ENCODE measurements around the gene ZNF136.

ZNF136 gene

DNA sequence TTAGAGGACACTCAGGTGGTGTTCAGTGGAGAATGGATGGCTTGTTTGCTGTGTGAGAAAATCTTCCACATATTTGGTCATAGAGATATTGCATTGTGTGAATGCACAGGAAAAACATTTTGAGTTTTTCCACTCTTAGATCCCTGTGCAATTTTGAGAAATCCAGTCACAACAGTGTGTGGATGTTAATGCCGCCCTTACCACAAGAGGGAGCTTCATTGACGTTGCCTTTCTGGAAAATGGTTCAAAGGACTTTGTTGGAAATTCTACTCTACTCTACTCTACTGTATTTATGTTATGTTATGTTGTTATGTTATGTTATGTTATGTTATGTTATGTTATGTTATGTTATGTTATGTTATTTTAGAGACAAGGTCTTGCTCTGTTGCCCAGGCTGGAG lies 36.2 kb upstream of the ZNF136 start:
- Histone ChIP-seq H3K36me3 (ENCODE audit: insufficient read depth, low read length) (no peaks in the 10 kb centered on the region), H3K9me2 (replicated peaks; ENCODE audit: low read depth, low read length) (no peaks in the 10 kb centered on the region), H3F3A (ENCODE audit: low read depth) (no peaks in the 10 kb centered on the region), H3K9ac (ENCODE audit: low read depth, low read length, poor library complexity, severe bottlenecking) (no peak overlapping the region), H3K4me1 (ENCODE audit: insufficient read depth, low read length, poor library complexity, severe bottlenecking) (no peaks in the 10 kb centered on the region), H3K4me2 (ENCODE audit: low read depth, low read length, poor library complexity, severe bottlenecking) (no peak overlapping the region), H3K9me3 (ENCODE audit: insufficient read depth, low read depth, low read length) (peaks cover 2% of the 10 kb centered on the region; the same call in 1 of the 2 replicates), H4K20me1 (ENCODE audit: insufficient read depth, low read length, poor library complexity, severe bottlenecking) (no peaks in the 10 kb centered on the region), H3K4me3 (ENCODE audit: low read length, poor library complexity, severe bottlenecking) (no peak overlapping the region), H2AFZ (ENCODE audit: low read length) (no peak overlapping the region), H3K27me3 (ENCODE audit: insufficient read depth, low read length, poor library complexity, severe bottlenecking) (no peaks in the 10 kb centered on the region), H3K79me2 (ENCODE audit: insufficient read depth, low read length) (no peaks in the 10 kb centered on the region)
- no peak for TF ChIP-seq EZH2phosphoT487 (IDR thresholded peaks at IDR 0.05; ENCODE audit: borderline replicate concordance)
- TF ChIP-seq, protein P1, sequence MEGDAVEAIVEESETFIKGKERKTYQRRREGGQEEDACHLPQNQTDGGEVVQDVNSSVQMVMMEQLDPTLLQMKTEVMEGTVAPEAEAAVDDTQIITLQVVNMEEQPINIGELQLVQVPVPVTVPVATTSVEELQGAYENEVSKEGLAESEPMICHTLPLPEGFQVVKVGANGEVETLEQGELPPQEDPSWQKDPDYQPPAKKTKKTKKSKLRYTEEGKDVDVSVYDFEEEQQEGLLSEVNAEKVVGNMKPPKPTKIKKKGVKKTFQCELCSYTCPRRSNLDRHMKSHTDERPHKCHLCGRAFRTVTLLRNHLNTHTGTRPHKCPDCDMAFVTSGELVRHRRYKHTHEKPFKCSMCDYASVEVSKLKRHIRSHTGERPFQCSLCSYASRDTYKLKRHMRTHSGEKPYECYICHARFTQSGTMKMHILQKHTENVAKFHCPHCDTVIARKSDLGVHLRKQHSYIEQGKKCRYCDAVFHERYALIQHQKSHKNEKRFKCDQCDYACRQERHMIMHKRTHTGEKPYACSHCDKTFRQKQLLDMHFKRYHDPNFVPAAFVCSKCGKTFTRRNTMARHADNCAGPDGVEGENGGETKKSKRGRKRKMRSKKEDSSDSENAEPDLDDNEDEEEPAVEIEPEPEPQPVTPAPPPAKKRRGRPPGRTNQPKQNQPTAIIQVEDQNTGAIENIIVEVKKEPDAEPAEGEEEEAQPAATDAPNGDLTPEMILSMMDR (conservative IDR thresholded peaks at IDR 0.05; ENCODE audit: low read length), result peak; percentile 67

- H3F3A ChIP-seq (ENCODE audit: low read depth), result no peaks in the 10 kb centered on the region
- no peaks in the 10 kb centered on the region for H3K27me3 ChIP-seq (ENCODE audit: insufficient read depth, low read length, poor library complexity, severe bottlenecking)
- no peaks in the 10 kb centered on the region for H4K20me1 ChIP-seq (ENCODE audit: insufficient read depth, low read length, poor library complexity, severe bottlenecking)
- H3K4me3 ChIP-seq (ENCODE audit: low read length, poor library complexity, severe bottlenecking), result no peak overlapping the region
- peaks cover 8% of the 10 kb centered on the region for H3K4me1 ChIP-seq (ENCODE audit: insufficient read depth, low read length, poor library complexity, severe bottlenecking)
- no peak for TF ChIP-seq EZH2phosphoT487 (IDR thresholded peaks at IDR 0.05; ENCODE audit: borderline replicate concordance)
- H3K9ac ChIP-seq (ENCODE audit: low read depth, low read length, poor library complexity, severe bottlenecking), result no peak overlapping the region
- 0 out of 2 replicates have a peak, but pooled peaks cover 4% of the 10 kb centered on the region for H3K79me2 ChIP-seq (ENCODE audit: insufficient read depth, low read length)
- H3K36me3 ChIP-seq (ENCODE audit: insufficient read depth, low read length), result peaks cover 31% of the 10 kb centered on the region
- H3K9me2 ChIP-seq (replicated peaks; ENCODE audit: low read depth, low read length), result no peaks in the 10 kb centered on the region
- H3K9me3 ChIP-seq (ENCODE audit: insufficient read depth, low read depth, low read length), result peaks cover 18% of the 10 kb centered on the region; the same call in 1 of the 2 replicates
- no peak overlapping the region for H2AFZ ChIP-seq (ENCODE audit: low read length)
- H3K4me2 ChIP-seq (ENCODE audit: low read depth, low read length, poor library complexity, severe bottlenecking), result no peak overlapping the region
Observed at GRCh38 chr19:12133069-12133468, 29.8 kb upstream of the ZNF136 start.

DNA sequence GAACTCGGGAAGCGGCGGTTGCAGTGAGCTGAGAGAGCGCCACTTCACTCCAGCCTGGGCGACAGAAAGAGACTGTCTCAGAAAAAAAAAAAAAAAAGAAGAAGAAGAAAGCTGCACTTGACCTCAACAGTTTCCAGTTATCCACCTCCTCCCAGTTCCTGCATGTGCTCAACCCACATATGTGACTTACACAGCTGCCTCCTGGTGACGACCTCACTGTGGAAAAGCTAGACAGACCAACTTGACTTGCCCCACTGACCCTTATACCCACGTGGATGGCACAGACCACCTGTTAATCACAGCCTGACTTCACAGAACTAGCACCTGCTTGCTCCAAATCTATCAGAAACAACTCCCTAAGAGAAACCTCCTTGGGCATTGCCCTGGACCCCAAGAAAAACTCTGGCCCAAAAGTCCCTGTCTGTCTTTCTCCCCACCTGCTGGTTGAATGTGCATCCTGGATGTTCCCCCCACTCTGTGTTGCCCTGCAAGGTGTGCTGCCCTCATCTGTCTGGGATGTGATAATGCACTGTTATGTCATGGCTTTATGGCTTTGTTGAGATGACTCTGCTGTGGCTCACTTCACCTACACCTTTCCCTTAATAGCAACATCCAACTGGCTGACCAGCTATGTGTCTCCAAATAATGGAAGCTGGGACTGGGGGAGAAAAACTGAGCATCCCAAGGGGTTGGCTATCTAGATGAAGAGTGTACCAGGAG lies 25.5 kb upstream of the ZNF136 start:
- H3K9me2 ChIP-seq (replicated peaks; ENCODE audit: low read depth, low read length), result no peaks in the 10 kb centered on the region
- TF ChIP-seq EZH2phosphoT487 (IDR thresholded peaks at IDR 0.05; ENCODE audit: borderline replicate concordance), result no peak
- TF ChIP-seq, protein P1 (conservative IDR thresholded peaks at IDR 0.05; ENCODE audit: low read length), result peak; percentile 91
- no peaks in the 10 kb centered on the region for H3F3A ChIP-seq (ENCODE audit: low read depth)
- peaks cover 23% of the 10 kb centered on the region for H3K79me2 ChIP-seq (ENCODE audit: insufficient read depth, low read length)
- H3K27me3 ChIP-seq (ENCODE audit: insufficient read depth, low read length, poor library complexity, severe bottlenecking), result no peaks in the 10 kb centered on the region
- H4K20me1 ChIP-seq (ENCODE audit: insufficient read depth, low read length, poor library complexity, severe bottlenecking), result no peaks in the 10 kb centered on the region
- H3K36me3 ChIP-seq (ENCODE audit: insufficient read depth, low read length), result peaks cover 30% of the 10 kb centered on the region
- peaks cover 15% of the 10 kb centered on the region; the same call in 1 of the 2 replicates for H3K9me3 ChIP-seq (ENCODE audit: insufficient read depth, low read depth, low read length)
- peak overlapping the region; percentile 97 for H3K4me2 ChIP-seq (ENCODE audit: low read depth, low read length, poor library complexity, severe bottlenecking)
- H3K9ac ChIP-seq (ENCODE audit: low read depth, low read length, poor library complexity, severe bottlenecking), result no peak overlapping the region
- H3K4me1 ChIP-seq (ENCODE audit: insufficient read depth, low read length, poor library complexity, severe bottlenecking), result peaks cover 28% of the 10 kb centered on the region
- no peak overlapping the region for H2AFZ ChIP-seq (ENCODE audit: low read length)
- no peak overlapping the region for H3K4me3 ChIP-seq (ENCODE audit: low read length, poor library complexity, severe bottlenecking)
